Diencephalon (tissue), 1 donor: ENCODE data around the gene MEI1. TPM values are rescaled to one million over a fixed set of nuclear protein-coding genes. Genes with fewer than 3 reads are reported as not detected.

Experiments
- small RNA-seq: library from RNA; depleted of rRNA; stranded (forward); fragments of <200 nt; gene quantifications from one replicate; pipeline ENCODE3, GENCODE V24; 2014
- total RNA-seq: library from RNA; depleted of rRNA; stranded (reverse); fragments of >200 nt; gene quantifications from one replicate; pipeline ENCODE4 v1.2.3, GENCODE V29; 2014

Gene MEI1, protein sequence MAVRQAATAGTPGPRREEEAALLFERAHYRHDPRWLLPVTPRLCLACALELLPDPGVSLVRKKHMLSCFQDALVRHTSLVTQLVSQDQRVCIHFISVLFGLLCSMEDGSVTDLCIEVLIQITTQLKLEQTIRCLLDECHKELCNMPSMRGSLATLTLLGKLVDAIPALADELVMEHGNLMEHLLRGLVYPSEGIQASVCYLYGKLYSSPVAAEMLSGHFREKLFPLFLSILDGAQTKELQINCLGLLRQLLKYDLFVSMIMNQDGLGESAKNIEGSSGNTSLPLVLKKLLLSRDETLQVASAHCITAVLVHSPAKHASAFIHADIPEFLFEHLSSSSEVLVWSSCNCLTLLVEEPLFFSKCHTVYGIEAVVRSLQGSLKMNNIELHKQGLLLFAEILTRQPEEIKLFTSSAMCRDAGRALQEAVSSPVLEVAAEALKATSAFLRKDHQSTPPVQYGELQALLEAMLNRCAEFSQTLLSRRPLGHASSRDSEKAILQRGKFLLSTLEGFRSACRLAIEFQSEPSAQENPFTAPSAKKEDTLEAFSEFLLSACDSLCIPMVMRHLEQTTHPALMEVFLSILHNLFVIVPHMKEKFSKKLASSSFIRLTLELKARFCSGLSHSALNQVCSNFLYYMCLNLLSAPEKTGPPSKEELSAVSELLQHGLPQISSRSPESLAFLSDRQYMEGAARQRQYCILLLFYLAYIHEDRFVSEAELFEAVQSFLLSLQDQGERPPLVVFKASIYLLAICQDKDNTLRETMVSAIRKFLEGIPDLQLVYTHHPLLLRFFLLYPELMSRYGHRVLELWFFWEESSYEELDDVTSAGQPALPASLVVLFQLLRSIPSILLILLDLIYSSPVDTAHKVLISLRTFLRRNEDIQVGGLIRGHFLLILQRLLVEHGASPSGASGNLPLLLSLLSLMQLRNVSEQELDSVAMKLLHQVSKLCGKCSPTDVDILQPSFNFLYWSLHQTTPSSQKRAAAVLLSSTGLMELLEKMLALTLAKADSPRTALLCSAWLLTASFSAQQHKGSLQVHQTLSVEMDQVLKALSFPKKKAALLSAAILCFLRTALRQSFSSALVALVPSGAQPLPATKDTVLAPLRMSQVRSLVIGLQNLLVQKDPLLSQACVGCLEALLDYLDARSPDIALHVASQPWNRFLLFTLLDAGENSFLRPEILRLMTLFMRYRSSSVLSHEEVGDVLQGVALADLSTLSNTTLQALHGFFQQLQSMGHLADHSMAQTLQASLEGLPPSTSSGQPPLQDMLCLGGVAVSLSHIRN
- 1.6 TPM for total RNA-seq

DNA sequence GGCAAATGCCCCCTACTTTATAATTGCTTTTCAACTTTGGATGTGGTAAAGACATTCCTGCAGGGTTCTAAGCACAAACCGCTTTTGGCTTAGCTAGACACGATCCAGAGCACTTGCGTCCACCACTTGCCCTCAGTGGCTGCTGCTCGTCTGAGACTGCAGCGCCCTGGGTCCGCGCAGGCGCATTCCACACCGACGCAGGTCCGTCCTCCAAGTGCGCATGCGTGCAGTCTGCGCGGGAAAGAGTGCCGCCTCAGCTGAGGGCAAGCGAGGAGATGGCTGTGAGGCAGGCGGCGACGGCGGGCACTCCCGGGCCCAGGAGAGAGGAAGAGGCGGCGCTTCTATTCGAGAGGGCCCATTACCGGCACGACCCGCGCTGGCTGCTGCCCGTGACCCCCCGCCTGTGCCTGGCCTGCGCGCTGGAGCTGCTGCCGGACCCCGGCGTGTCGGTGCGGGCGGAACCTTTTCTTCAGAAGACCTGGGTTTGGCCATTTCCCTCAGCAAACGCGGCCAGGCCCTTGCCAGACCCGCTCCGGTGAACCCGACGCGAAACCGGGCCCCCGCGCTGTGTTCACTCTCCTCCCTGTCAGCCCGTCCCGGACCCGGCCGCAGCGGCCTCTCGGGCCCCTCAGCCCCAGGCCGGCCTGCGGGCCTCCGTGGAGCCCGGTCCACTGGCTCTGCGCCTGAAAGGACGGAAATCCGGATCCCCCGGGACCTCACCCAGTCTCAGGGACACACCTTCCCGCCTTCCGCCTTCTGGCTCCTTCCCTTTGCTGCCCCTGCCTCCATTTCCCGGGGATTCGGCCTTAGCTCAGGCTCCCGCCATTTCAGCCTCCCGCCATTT is at the start of gene MEI1:
TSS of gene MEI1 (plus strand) at position 240 of the 844 bp plus-strand sequence. CDS start at position 276, 36 bp downstream.

GRCh38 chr22:41688365-41689211 is 10.7 kb upstream of the MEI1 start, which contains the start of gene SNU13:
TSS of gene SNU13 (minus strand) at chr22:41688867. CDS start at chr22:41688796, 71 bp downstream.

GRCh38 chr22:41800348-41801146 is 101.2 kb downstream of the MEI1 start, which contains the start of gene CCDC134:
TSS of gene CCDC134 (plus strand) at chr22:41800679. CDS start at chr22:41808891, 8,212 bp downstream.

GRCh38 chr22:41832553-41833368 is 133.5 kb downstream of the MEI1 start, which contains the start of gene SREBF2:
TSS of gene SREBF2 (plus strand) at chr22:41833105. CDS start at chr22:41833271, 166 bp downstream.

Small RNA genes within 50 kb of the gene (small RNA-seq; reads per million reads assigned to genes)
- gene HMGN2P10 (not detected), gene RF00019 (not detected), gene RNU6-476P (not detected), gene RNU6ATAC22P (not detected)

Other genes with a start within 250 kb of the MEI1 start
- 35.1 TPM for gene PHF5A, start 230.8 kb upstream of the MEI1 start, total RNA-seq
- gene ACO2, start 230.4 kb upstream of the MEI1 start, total RNA-seq: 124 TPM
- 27.7 TPM for gene POLR3H, start 155.0 kb upstream of the MEI1 start, total RNA-seq
- gene CSDC2, start 138.5 kb upstream of the MEI1 start, total RNA-seq: 21.7 TPM
- 27.2 TPM for gene PMM1, start 109.7 kb upstream of the MEI1 start, total RNA-seq
- 27.7 TPM for gene DESI1, start 78.5 kb upstream of the MEI1 start, total RNA-seq
- gene XRCC6, start 78.2 kb upstream of the MEI1 start, total RNA-seq: 216 TPM
- 116 TPM for gene SNU13, start 10.6 kb upstream of the MEI1 start, total RNA-seq
- gene CCDC134, start 101.2 kb downstream of the MEI1 start, total RNA-seq: 18.9 TPM
- 74.7 TPM for gene SREBF2, start 133.6 kb downstream of the MEI1 start, total RNA-seq
- gene SHISA8, start 215.6 kb downstream of the MEI1 start, total RNA-seq: not detected
- 0.46 TPM for gene TNFRSF13C, start 227.3 kb downstream of the MEI1 start, total RNA-seq
- gene CENPM, start 247.6 kb downstream of the MEI1 start, total RNA-seq: 8.1 TPM